IMR-90 (cell line): Measurements from ENCODE around the gene KRT86. TPM values are rescaled to one million over a fixed set of nuclear protein-coding genes. Genes with fewer than 3 reads are reported as not detected.
A peak's percentile ranks its signal among the peaks of the same experiment; 100 is the strongest.

Source experiments
- ATAC-seq: fragments of 200-7000 bp; cut with Tn5 transposase; 2 replicates; pipeline ENCODE4 v1.9.1; 2020; ENCODE audit warnings: low read depth, mild to moderate bottlenecking, moderate library complexity
- BruUV-seq: library from RNA; stranded (reverse); fragments of 400-500 nt; replicated peaks from 2 replicates; lab custom pipeline; 2021; lab: Mats Ljungman, UMichigan
- CTCF ChIA-PET: fragments of 300-600 bp; formaldehyde crosslinking; extraction: SDS; loops from one replicate; lab custom pipeline; 2021; ENCODE audit warnings: antibody characterized with exemption; lab: Yijun Ruan, JAX
- POLR2A ChIA-PET: fragments of 300-600 bp; sonication (Branson Sonifier 250); formaldehyde crosslinking; loops from one replicate; lab custom pipeline; 2022; ENCODE audit warnings: antibody characterized with exemption; ENCODE audit not compliant: unreplicated experiment; lab: Charles Lee
- DNase-seq: peaks from one replicate; pipeline ENCODE4 v3.0.0; 2013
- H2AFZ ChIP-seq: replicated peaks from 2 replicates; pipeline ENCODE3; 2013; ENCODE audit warnings: low read length, mild to moderate bottlenecking; ENCODE audit not compliant: poor library complexity
- H2AK5ac ChIP-seq: 2 replicates; pipeline ENCODE4 v1.6.1; 2013; ENCODE audit warnings: low read depth, low read length, inconsistent platforms
- H2AK9ac ChIP-seq: replicated peaks from 2 replicates; pipeline ENCODE3; 2013; ENCODE audit warnings: mild to moderate bottlenecking, low read depth, low read length, moderate library complexity; ENCODE audit not compliant: poor library complexity
- H2BK120ac ChIP-seq: 2 replicates; pipeline ENCODE4 v1.6.1; 2013; ENCODE audit warnings: low read depth, low read length, inconsistent platforms
- H2BK15ac ChIP-seq: 3 replicates; pipeline ENCODE4 v1.6.1; 2013; ENCODE audit warnings: low read depth, low read length, inconsistent platforms
- H2BK20ac ChIP-seq: 2 replicates; pipeline ENCODE4 v1.6.1; 2013; ENCODE audit warnings: low read depth, mild to moderate bottlenecking, inconsistent platforms, low read length, moderate library complexity
- H2BK5ac ChIP-seq: 2 replicates; pipeline ENCODE4 v1.6.1; 2013; ENCODE audit warnings: mild to moderate bottlenecking, low read depth, low read length, inconsistent platforms; ENCODE audit not compliant: poor library complexity, severe bottlenecking
- H3K14ac ChIP-seq: replicated peaks from 2 replicates; pipeline ENCODE4 v1.6.1; 2013; ENCODE audit warnings: low read depth, low read length, inconsistent platforms
- H3K18ac ChIP-seq: 2 replicates; pipeline ENCODE4 v1.6.1; 2013; ENCODE audit warnings: low read depth, low read length, control low read depth
- H3K23ac ChIP-seq: 2 replicates; pipeline ENCODE4 v1.6.1; 2013; ENCODE audit warnings: low read depth, low read length, inconsistent platforms
- H3K27ac ChIP-seq: 2 replicates; pipeline ENCODE4 v1.5.1; 2013; ENCODE audit warnings: mild to moderate bottlenecking, control low read depth, low read length; ENCODE audit not compliant: insufficient read depth
- H3K27me3 ChIP-seq: 2 replicates; pipeline ENCODE4 v1.6.1; 2013; ENCODE audit warnings: low read length; ENCODE audit not compliant: control insufficient read depth, insufficient read depth
- H3K36me3 ChIP-seq: 2 replicates; pipeline ENCODE4 v1.6.1; 2013; ENCODE audit warnings: low read length, mixed read lengths; ENCODE audit not compliant: control insufficient read depth, insufficient read depth
- H3K4ac ChIP-seq: 2 replicates; pipeline ENCODE4 v1.6.1; 2013; ENCODE audit warnings: low read depth, low read length, inconsistent platforms
- H3K4me1 ChIP-seq: 2 replicates; pipeline ENCODE4 v1.6.1; 2013; ENCODE audit warnings: low read length, mixed read lengths; ENCODE audit not compliant: control insufficient read depth, insufficient read depth
- H3K4me2 ChIP-seq: 2 replicates; pipeline ENCODE4 v1.6.1; 2013; ENCODE audit warnings: low read depth, mild to moderate bottlenecking, control low read depth, low read length, moderate library complexity
- H3K4me3 ChIP-seq: 2 replicates; pipeline ENCODE4 v1.5.1; 2013; ENCODE audit warnings: low read depth, mild to moderate bottlenecking, control low read depth, low read length, moderate library complexity; ENCODE audit not compliant: insufficient read depth
- H3K56ac ChIP-seq: 2 replicates; pipeline ENCODE4 v1.6.1; 2013; ENCODE audit warnings: low read length, inconsistent platforms; ENCODE audit not compliant: insufficient read depth; ENCODE audit errors: extremely low read depth
- H3K79me1 ChIP-seq, 2 experiments: 2 replicates each; pipeline ENCODE4 v1.6.1; 2013; ENCODE audit warnings: low read length in 2 of 2, inconsistent platforms in 1 of 2, low read depth in 1 of 2
- H3K9ac ChIP-seq: 2 replicates; pipeline ENCODE4 v1.6.1; 2013; ENCODE audit warnings: low read depth, low read length, control low read depth
- H3K9me1 ChIP-seq: 2 replicates; pipeline ENCODE4 v1.6.1; 2013; ENCODE audit warnings: low read length, inconsistent platforms; ENCODE audit not compliant: insufficient read depth
- H3K9me3 ChIP-seq: 2 replicates; pipeline ENCODE4 v1.6.1; 2013; ENCODE audit warnings: low read length; ENCODE audit not compliant: control insufficient read depth, insufficient read depth
- H4K20me1 ChIP-seq: 2 replicates; pipeline ENCODE4 v1.6.1; 2013; ENCODE audit warnings: low read length, inconsistent platforms; ENCODE audit not compliant: insufficient read depth
- H4K5ac ChIP-seq: 2 replicates; pipeline ENCODE4 v1.6.1; 2013; ENCODE audit warnings: mild to moderate bottlenecking, low read depth, low read length, control low read depth
- H4K8ac ChIP-seq, 2 experiments: 2 replicates each; pipeline ENCODE4 v1.6.1; 2013; ENCODE audit warnings: low read depth in 2 of 2, low read length in 2 of 2, control low read depth in 1 of 2, inconsistent platforms in 1 of 2
- H4K91ac ChIP-seq: 2 replicates; pipeline ENCODE4 v1.6.1; 2013; ENCODE audit warnings: low read depth, low read length, inconsistent platforms; ENCODE audit not compliant: insufficient read depth
- BHLHE40 ChIP-seq: fragments of 150-350 bp; IDR thresholded peaks from 2 replicates; pipeline ENCODE4 v1.6.1; 2016; ENCODE audit warnings: mild to moderate bottlenecking, low read depth, low read length
- CHD1 ChIP-seq: IDR thresholded peaks from 2 replicates; pipeline ENCODE4 v1.6.1; 2012; ENCODE audit warnings: low read depth, low read length, improper control_type of control experiment
- FOS ChIP-seq: fragments of 150-350 bp; IDR thresholded peaks from 2 replicates; pipeline ENCODE4 v1.6.1; 2016; ENCODE audit warnings: low read depth, low read length
- MAFK ChIP-seq: IDR thresholded peaks from 2 replicates; pipeline ENCODE4 v1.6.1; 2012; ENCODE audit warnings: low read depth, low read length, improper control_type of control experiment
- MAZ ChIP-seq: IDR thresholded peaks from 2 replicates; pipeline ENCODE4 v1.6.1; 2012; ENCODE audit warnings: low read depth, mild to moderate bottlenecking, low read length, improper control_type of control experiment, moderate library complexity, borderline replicate concordance
- MXI1 ChIP-seq: IDR thresholded peaks from 2 replicates; pipeline ENCODE4 v1.6.1; 2012; ENCODE audit warnings: low read depth, mild to moderate bottlenecking, low read length, moderate library complexity, borderline replicate concordance
- RAD21 ChIP-seq: IDR thresholded peaks from 2 replicates; pipeline ENCODE4 v1.6.1; 2012; ENCODE audit warnings: low read length, improper control_type of control experiment
- RCOR1 ChIP-seq: IDR thresholded peaks from 2 replicates; pipeline ENCODE4 v1.6.1; 2012; ENCODE audit warnings: mild to moderate bottlenecking, low read length, improper control_type of control experiment; ENCODE audit not compliant: insufficient replicate concordance
- RFX5 ChIP-seq: IDR thresholded peaks from 2 replicates; pipeline ENCODE4 v1.8.0; 2012; ENCODE audit warnings: low read depth, mild to moderate bottlenecking, low read length, moderate library complexity
- SMC3 ChIP-seq: fragments of 150-350 bp; IDR thresholded peaks from 2 replicates; pipeline ENCODE4 v1.6.1; 2016; ENCODE audit warnings: low read depth, mild to moderate bottlenecking, antibody characterized with exemption, low read length, moderate library complexity
- WGBS, 2 experiments: methylation state at CpG; one replicate each; pipeline versions ENCODE4 v1.1.5 to v1.1.7; 2013; ENCODE audit warnings: missing lambda C conversion rate in 2 of 2; ENCODE audit not compliant: insufficient read length in 1 of 2; ENCODE audit errors: extremely low coverage in 2 of 2; 5-methylcytosine and 5-hydroxymethylcytosine counted together
- dilution Hi-C: fragments of 300-500 bp; cut with HindIII; formaldehyde crosslinking; loops from one replicate; pipeline ENCODE4 v1.14.3; 2018; ENCODE audit warnings: low sequenced_read_pairs; ENCODE audit not compliant: unreplicated experiment
- in situ Hi-C: fragments of 300-500 bp; cut with MboI; formaldehyde crosslinking; loops from 3 replicates; pipeline ENCODE4 v1.14.3; 2019; ENCODE audit warnings: low sequenced_read_pairs, inconsistent platforms, mixed read lengths
- intact Hi-C: fragments of 100-400 bp; cut with micrococcal nuclease; formaldehyde crosslinking; loops from 2 replicates; pipeline ENCODE4 v1.10.0; 2022
- polyA plus RNA-seq, 3 experiments: library from polyadenylated mRNA; depleted of rRNA; stranded (reverse); fragments of >200 nt; gene quantifications; 2 replicates each; pipeline ENCODE4 v1.2.3, GENCODE V29; 2012; ENCODE audit warnings: low replicate concordance in 1 of 3
- total RNA-seq: library from RNA; depleted of rRNA; stranded (reverse); fragments of >200 nt; gene quantifications from 2 replicates; pipeline ENCODE4 v1.2.3, GENCODE V29; 2012
- TF ChIP-seq, protein P1 (sequence below): fragments of 150-350 bp; IDR thresholded peaks from 2 replicates; pipeline ENCODE4 v1.6.1; 2017; ENCODE audit warnings: mild to moderate bottlenecking, antibody characterized with exemption, low read length, low read depth
- TF ChIP-seq, protein P2 (sequence below): fragments of 150-350 bp; IDR thresholded peaks from 2 replicates; pipeline ENCODE4 v1.6.1; 2016; ENCODE audit warnings: low read depth, mild to moderate bottlenecking, low read length, moderate library complexity, borderline replicate concordance

Gene KRT86
- total and polyA plus RNA-seq, 2 of the 4 experiments (the other 2 are of a cell fraction), result not detected

- Histone ChIP-seq H3K4me3 (no peak overlapping the region), H2AK5ac (no peak overlapping the region), H3K23ac (no peak overlapping the region), H3K79me1 (peaks cover 0 to 3% of the 10 kb centered on the region in 2 experiments; a peak in 1 of 4 replicates), H3K9ac (no peak overlapping the region), H3K9me1 (peaks cover 28% of the 10 kb centered on the region), H4K8ac (no peak overlapping the region), H3K14ac (no peak overlapping the region), H3K9me3 (peaks cover 2% of the 10 kb centered on the region), H3K4ac (peak overlapping the region; percentile 25; the same call in 1 of the 2 replicates), H2BK15ac (no peak overlapping the region), H4K5ac (no peak overlapping the region), H3K56ac (no peak overlapping the region), H2BK5ac (no peak overlapping the region), H3K36me3 (no peaks in the 10 kb centered on the region), H4K91ac (no peak overlapping the region), H3K4me2 (no peak overlapping the region), H2AK9ac (no peak overlapping the region), H4K20me1 (no peaks in the 10 kb centered on the region), H2AFZ (no peak overlapping the region), H2BK120ac (peak overlapping the region; percentile 2; the same call in 1 of the 2 replicates), H2BK20ac (0 out of 2 replicates have a peak overlapping the region, but pooled peaks have one; percentile 3), H3K4me1 (peaks cover 18% of the 10 kb centered on the region), H3K27me3 (no peaks in the 10 kb centered on the region), H3K18ac (no peak overlapping the region), H3K27ac (no peak overlapping the region)
- POLR2A ChIA-PET, result no interaction called here
- no TSS peak for BruUV-seq
- TF ChIP-seq, protein P1, sequence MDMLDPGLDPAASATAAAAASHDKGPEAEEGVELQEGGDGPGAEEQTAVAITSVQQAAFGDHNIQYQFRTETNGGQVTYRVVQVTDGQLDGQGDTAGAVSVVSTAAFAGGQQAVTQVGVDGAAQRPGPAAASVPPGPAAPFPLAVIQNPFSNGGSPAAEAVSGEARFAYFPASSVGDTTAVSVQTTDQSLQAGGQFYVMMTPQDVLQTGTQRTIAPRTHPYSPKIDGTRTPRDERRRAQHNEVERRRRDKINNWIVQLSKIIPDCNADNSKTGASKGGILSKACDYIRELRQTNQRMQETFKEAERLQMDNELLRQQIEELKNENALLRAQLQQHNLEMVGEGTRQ, result no peak
- TF ChIP-seq MAZ (no peak), RAD21 (no peak), MXI1 (no peak), SMC3 (no peak), CHD1 (no peak), BHLHE40 (no peak), RFX5 (no peak), MAFK (no peak), RCOR1 (no peak), FOS (no peak)
- TF ChIP-seq, protein P2, sequence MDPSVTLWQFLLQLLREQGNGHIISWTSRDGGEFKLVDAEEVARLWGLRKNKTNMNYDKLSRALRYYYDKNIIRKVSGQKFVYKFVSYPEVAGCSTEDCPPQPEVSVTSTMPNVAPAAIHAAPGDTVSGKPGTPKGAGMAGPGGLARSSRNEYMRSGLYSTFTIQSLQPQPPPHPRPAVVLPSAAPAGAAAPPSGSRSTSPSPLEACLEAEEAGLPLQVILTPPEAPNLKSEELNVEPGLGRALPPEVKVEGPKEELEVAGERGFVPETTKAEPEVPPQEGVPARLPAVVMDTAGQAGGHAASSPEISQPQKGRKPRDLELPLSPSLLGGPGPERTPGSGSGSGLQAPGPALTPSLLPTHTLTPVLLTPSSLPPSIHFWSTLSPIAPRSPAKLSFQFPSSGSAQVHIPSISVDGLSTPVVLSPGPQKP, result no peak
- ATAC-seq (no peak), DNase-seq (no peak)
- CTCF ChIA-PET, result interaction anchor here (0.8 to 1.0 kb wide), 2 partner anchors 11 to 53 kb away, joined by 3 to 5 read pairs; no protein-coding TSS in a partner anchor
- intact Hi-C loops, result no loop called here
- 100% methylated on average over 1 of the region's 4 CpGs; no CpG with 5 or more reads in 1 of the 2 experiments for WGBS, 2 experiments
- dilution Hi-C loops, result no loop called here
- in situ Hi-C loops, result no loop called here
These were observed 48.7 kb upstream of the KRT86 start for GRCh38 chr12:52225752-52226151.
